Muscle layer of duodenum (tissue), 2 donors: ENCODE results near the gene ABCA10.
"Not testable (repeated sequence)": the region's sequence is repeated elsewhere in the genome, so short reads cannot be mapped to it uniquely, and the experiment has no call there.

Experiments used
- H3K27ac ChIP-seq: one replicate; pipeline ENCODE4 v1.7.0; 2013; ENCODE audit warnings: mild to moderate bottlenecking, low read length
- H3K27me3 ChIP-seq: one replicate; pipeline ENCODE4 v1.7.0; 2013; ENCODE audit warnings: low read depth, mild to moderate bottlenecking, control low read depth, low read length
- H3K36me3 ChIP-seq, 2 donors: one replicate each; pipeline ENCODE4 v1.7.0; 2013; ENCODE audit warnings: low read length in 2 of 2, control low read depth in 1 of 2, mild to moderate bottlenecking in 1 of 2; ENCODE audit not compliant: insufficient read depth in 2 of 2, control insufficient read depth in 1 of 2
- H3K4me1 ChIP-seq, 2 donors: one replicate each; pipeline ENCODE4 v1.7.0; 2013; ENCODE audit warnings: low read length in 2 of 2, mild to moderate bottlenecking in 2 of 2, control low read depth in 1 of 2, moderate library complexity in 1 of 2; ENCODE audit not compliant: insufficient read depth in 2 of 2, control insufficient read depth in 1 of 2
- H3K4me3 ChIP-seq, 2 donors: one replicate each; pipeline ENCODE4 v1.7.0; 2013; ENCODE audit warnings: low read length in 2 of 2, low read depth in 1 of 2, mild to moderate bottlenecking in 1 of 2
- H3K9me3 ChIP-seq, 2 donors: one replicate each; pipeline ENCODE4 v1.7.0; 2013; ENCODE audit warnings: low read length in 2 of 2, control low read depth in 1 of 2, mild to moderate bottlenecking in 1 of 2; ENCODE audit not compliant: control insufficient read depth in 1 of 2
- donor health status: healthy.

The ABCA10 gene, protein sequence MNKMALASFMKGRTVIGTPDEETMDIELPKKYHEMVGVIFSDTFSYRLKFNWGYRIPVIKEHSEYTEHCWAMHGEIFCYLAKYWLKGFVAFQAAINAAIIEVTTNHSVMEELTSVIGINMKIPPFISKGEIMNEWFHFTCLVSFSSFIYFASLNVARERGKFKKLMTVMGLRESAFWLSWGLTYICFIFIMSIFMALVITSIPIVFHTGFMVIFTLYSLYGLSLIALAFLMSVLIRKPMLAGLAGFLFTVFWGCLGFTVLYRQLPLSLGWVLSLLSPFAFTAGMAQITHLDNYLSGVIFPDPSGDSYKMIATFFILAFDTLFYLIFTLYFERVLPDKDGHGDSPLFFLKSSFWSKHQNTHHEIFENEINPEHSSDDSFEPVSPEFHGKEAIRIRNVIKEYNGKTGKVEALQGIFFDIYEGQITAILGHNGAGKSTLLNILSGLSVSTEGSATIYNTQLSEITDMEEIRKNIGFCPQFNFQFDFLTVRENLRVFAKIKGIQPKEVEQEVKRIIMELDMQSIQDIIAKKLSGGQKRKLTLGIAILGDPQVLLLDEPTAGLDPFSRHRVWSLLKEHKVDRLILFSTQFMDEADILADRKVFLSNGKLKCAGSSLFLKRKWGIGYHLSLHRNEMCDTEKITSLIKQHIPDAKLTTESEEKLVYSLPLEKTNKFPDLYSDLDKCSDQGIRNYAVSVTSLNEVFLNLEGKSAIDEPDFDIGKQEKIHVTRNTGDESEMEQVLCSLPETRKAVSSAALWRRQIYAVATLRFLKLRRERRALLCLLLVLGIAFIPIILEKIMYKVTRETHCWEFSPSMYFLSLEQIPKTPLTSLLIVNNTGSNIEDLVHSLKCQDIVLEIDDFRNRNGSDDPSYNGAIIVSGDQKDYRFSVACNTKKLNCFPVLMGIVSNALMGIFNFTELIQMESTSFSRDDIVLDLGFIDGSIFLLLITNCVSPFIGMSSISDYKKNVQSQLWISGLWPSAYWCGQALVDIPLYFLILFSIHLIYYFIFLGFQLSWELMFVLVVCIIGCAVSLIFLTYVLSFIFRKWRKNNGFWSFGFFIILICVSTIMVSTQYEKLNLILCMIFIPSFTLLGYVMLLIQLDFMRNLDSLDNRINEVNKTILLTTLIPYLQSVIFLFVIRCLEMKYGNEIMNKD (N-terminal part only)

DNA sequence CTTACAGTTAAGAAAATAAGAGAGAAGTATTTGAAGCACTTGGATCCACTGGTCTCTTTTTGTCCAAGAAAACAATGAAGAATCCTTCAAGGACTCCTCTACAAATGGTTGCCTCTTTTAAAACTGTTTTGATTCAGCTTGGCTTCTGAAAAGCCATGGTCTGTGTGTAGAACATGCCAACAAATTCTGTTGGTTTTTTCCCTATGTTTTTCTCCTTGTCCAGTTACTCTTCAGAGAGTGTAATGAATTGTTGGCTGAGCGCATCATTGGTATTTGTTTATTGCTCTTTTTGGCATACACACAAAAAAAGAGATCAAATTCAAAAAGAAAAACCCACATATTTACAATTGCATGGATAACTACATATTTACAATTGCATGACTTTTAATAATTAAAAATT lies at the start of gene ABCA10:
Gene ABCA10 (minus strand): TSS at position 249 of the 400 bp plus-strand sequence. CDS start 3,466 bp downstream, outside the sequence.
- Histone ChIP-seq H3K4me3 (peak within 1 kb of the TSS; percentile 7 to 37), H3K27me3 (no peaks in the 10 kb centered on the region), H3K9me3 (peaks cover 5 to 11% of the 10 kb centered on the region in 2 donors), H3K27ac (peak within 1 kb of the TSS; percentile 42), H3K4me1 (peaks cover 0 to 3% of the 10 kb centered on the region in 2 donors), H3K36me3 (no peaks in the 10 kb centered on the region)

DNA sequence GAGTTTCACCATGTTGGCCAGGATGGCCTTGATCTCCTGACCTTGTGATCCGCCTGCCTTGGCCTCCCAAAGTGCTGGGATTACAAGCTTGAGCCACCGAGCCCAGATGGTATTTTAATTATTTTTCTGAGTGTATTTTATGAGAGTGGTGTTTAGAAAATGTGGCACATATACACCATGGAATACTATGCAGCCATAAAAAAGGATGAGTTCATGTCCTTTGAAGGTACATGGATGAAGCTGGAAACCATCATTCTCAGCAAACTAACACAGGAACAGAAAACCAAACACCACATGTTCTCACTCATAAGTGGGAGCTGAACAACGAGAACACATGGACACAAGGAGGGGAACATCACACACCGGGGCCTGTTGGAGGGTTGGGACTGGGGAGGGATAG lies 47.7 kb upstream of the ABCA10 start:
- not testable (repeated sequence) for H3K4me3 ChIP-seq, H3K27ac ChIP-seq, H3K27me3 ChIP-seq, H3K36me3 ChIP-seq, H3K4me1 ChIP-seq, H3K9me3 ChIP-seq

DNA sequence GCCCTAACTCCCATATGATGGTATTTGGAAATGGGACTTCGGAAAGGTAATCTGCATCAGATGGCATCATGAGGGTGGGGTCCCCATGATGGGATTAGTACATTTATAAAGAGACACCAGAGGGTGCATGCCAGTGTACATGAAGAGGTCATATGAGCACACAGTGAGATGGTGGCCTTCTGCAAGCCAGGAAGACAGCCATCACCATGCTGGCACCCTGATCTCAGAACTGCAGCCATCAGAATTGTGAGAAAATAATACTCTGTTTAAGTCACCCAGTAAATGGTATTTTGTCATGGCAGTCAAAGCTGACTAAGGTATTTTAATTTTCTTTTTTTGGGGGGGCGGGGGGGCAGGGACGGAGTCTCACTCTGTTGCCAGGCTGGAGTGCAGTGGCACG lies 47.1 kb upstream of the ABCA10 start:
- Histone ChIP-seq H3K4me1 (no peaks in the 10 kb centered on the region), H3K9me3 (no peaks in the 10 kb centered on the region), H3K36me3 (peaks cover 0 to 4% of the 10 kb centered on the region in 2 donors)

DNA sequence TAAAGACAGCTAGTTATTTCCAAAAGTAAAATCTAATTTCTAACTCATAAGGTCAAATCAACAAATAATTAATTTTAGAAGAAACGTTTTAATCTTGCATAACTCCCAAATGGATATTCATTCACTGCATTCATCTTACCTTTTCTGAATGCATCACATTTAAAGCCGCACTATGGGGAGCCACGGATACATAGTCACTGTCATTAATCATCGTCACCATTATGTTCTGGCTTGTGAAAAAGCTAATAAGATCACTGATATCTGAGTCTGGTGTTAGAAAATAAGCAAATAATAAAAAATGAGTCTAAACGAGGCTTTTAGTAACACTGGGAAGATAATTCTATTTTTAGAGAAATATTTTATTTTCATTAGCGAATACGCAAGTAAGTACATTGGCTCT lies 42.4 kb upstream of the ABCA10 start:
- Histone ChIP-seq H3K4me3 (no peak overlapping the region), H3K36me3 (no peaks in the 10 kb centered on the region), H3K27me3 (no peaks in the 10 kb centered on the region)

More for the DNA sequence above, 47.1 kb upstream of the ABCA10 start:
- Histone ChIP-seq H3K27ac (no peak overlapping the region), H3K27me3 (no peaks in the 10 kb centered on the region), H3K4me3 (no peak overlapping the region)

DNA sequence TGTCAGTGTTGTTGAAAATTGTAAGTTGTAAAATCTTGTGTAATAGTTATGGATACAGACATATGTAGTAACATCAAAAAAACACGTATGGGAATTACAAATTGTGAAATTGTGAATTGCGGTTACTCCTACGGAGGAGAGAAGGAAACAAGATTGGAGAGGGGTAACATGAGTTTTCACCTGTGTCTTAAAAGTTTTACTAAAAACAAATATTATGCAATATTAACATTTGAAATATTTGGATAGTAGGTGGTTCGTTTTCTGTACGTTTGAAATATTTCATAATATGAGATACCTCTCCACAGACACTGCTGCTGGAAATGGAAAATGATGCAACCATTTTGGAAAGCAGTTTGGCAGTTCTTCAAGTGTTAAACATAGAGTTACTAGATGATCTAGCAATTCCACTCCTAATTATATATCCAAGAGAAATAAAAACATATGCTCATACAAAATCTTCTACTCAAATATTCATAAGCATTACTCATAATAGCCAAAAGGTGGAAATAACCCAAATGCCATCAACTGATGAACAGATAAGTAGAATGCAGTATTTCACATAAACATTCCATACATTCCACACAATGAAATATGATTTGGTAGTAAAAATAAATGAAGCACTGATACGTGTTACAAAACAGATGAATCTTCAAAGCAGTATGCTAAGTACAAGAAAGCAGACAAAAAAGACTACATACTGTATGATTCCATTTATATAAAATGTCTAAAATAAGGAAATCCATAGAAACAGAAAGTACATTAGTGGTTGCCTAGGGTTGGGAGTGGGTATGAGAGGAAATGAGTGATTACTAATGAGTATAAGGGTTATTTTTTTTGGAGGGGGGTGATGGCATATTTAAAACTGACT lies 40.7 kb upstream of the ABCA10 start:
- no peaks in the 10 kb centered on the region for H3K27me3 ChIP-seq
- no peaks in the 10 kb centered on the region for H3K36me3 ChIP-seq
- H3K4me1 ChIP-seq: peaks cover 0 to 5% of the 10 kb centered on the region in 2 donors
- H3K9me3 ChIP-seq: no peaks in the 10 kb centered on the region
- no peak overlapping the region for H3K4me3 ChIP-seq
- no peak overlapping the region for H3K27ac ChIP-seq

More for the DNA sequence above, 42.4 kb upstream of the ABCA10 start:
- no peak overlapping the region for H3K27ac ChIP-seq
- no peaks in the 10 kb centered on the region for H3K9me3 ChIP-seq
- H3K4me1 ChIP-seq: peaks cover 0 to 5% of the 10 kb centered on the region in 2 donors

DNA sequence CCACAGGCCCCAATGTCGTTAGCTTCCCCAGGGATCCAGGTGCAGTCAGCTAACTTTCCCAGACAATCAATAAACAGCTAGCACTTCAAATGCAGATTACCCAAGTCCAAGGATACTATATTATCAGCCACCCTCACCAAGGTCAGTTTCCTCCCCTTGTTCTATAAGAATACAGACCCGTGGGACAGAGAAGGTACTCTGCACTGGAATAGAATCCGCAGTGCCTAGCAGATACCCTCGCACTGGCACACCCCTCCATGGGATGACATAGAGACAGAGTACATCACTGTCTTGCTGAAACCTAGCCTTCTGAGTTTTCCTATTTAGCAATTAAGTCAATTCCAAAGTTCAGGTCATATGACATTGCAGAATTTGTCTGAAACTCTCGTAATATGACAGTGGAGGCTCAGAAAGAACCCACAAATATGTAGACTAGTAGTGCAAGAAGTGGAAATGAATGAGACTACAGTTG lies 40.0 kb upstream of the ABCA10 start:
- Histone ChIP-seq H3K36me3 (no peaks in the 10 kb centered on the region), H3K4me3 (no peak overlapping the region), H3K4me1 (peaks cover 0 to 5% of the 10 kb centered on the region in 2 donors), H3K9me3 (no peaks in the 10 kb centered on the region), H3K27me3 (no peaks in the 10 kb centered on the region), H3K27ac (no peak overlapping the region)

DNA sequence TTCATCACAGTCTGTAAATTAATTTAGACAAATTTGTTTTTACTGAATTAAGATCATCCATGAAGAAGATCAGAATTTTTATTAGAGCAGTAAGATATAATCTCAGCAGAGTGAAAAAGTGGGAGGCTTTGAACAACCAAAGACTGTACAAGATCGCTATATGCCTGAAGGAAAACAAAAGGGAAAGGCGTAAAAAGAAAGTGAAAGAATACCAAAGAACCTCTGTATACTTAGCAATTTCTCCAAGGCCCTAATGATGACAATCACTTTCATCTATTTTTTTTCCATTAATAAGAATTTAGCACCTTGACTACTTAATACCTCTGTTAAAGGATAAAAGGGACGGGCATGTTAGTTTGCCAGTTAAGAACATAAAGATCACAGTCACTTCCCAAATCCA lies 38.6 kb upstream of the ABCA10 start:
- no peak overlapping the region for H3K27ac ChIP-seq
- H3K4me3 ChIP-seq: no peak overlapping the region
- no peaks in the 10 kb centered on the region for H3K9me3 ChIP-seq
- no peaks in the 10 kb centered on the region for H3K36me3 ChIP-seq
- H3K4me1 ChIP-seq: peaks cover 0 to 5% of the 10 kb centered on the region in 2 donors
- no peaks in the 10 kb centered on the region for H3K27me3 ChIP-seq

DNA sequence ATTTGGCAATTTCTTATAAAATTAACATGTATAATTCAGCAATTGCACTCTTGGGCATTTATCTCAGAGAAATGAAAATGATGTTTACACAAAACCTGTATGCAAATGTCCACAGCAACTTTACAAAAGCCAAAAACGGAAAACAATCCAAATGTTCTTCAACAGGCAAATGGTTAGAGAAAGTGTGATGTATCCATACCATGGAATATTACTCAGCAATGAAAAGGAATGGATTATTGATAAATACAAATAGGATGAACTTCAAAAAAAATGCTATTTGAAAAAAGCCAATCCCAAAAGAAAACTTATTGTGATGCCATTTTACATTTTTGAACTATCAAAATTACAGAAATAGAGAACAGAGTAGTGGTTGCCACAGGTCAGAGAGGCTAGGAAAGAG lies 37.2 kb upstream of the ABCA10 start:
- H3K9me3 ChIP-seq: no peaks in the 10 kb centered on the region
- no peak overlapping the region for H3K4me3 ChIP-seq
- no peaks in the 10 kb centered on the region for H3K27me3 ChIP-seq
- no peak overlapping the region for H3K27ac ChIP-seq
- no peaks in the 10 kb centered on the region for H3K36me3 ChIP-seq
- peaks cover 0 to 5% of the 10 kb centered on the region in 2 donors for H3K4me1 ChIP-seq

DNA sequence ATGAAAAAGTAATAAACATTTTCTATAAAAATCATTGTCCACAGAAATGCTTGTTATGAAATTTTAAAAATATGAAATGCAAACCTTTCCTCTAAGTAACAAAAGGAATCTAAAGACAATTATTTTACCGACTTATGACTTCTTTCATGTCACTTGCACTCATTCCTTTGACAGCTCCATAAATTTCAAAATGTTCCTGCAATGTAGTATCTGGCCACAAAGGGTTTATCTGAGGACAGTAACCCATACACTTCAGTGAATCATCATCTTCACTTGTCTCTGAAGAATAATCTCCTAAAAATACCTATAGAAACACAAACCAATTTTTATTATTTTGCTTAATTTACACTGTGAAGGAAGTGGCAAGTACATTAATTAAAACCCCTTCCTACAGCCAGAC lies 25.6 kb upstream of the ABCA10 start:
- Histone ChIP-seq H3K36me3 (peaks cover 8 to 9% of the 10 kb centered on the region in 2 donors), H3K9me3 (no peaks in the 10 kb centered on the region), H3K27me3 (no peaks in the 10 kb centered on the region), H3K4me1 (no peaks in the 10 kb centered on the region), H3K27ac (no peak overlapping the region), H3K4me3 (no peak overlapping the region)

DNA sequence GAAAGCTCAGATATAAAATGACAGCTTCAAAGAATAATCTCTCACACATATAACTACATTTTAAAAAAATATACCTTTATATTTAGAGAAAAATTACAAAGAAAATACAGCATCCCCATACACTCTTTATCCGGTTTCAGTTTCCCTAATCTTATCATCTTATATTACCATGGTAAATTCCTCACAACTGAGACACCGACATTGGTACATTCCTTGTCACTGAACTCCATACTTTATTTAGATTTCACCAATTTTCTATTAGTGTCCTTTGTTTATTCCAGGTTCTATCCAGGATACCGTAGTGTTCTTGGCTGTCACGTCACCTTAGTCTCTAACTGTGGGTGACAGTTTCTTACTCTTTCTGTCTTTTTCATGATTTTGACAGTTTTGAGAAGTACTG lies 22.0 kb upstream of the ABCA10 start:
- no peaks in the 10 kb centered on the region for H3K4me1 ChIP-seq
- H3K27me3 ChIP-seq: no peaks in the 10 kb centered on the region
- no peaks in the 10 kb centered on the region for H3K9me3 ChIP-seq
- H3K36me3 ChIP-seq: peaks cover 8 to 9% of the 10 kb centered on the region in 2 donors
- no peak overlapping the region for H3K4me3 ChIP-seq
- no peak overlapping the region for H3K27ac ChIP-seq
